Esophagus squamous epithelium (tissue), 5 donors: ENCODE results near the gene SPATA46. TPM values are rescaled to one million over a fixed set of nuclear protein-coding genes. Genes with fewer than 3 reads are reported as not detected.

ENCODE experiments used
- DNase-seq: peaks from one replicate; lab custom pipeline; 2025; lab: John Stamatoyannopoulos, UW
- H3K27ac ChIP-seq, 4 donors: fragments of 200-600 bp; sonication (generic); one replicate each; pipeline ENCODE4 v1.5.1; 2016 to 2019; ENCODE audit warnings: mild to moderate bottlenecking in 1 of 4
- H3K27me3 ChIP-seq, 4 donors: fragments of 200-600 bp; sonication (generic); 1 replicate in 3 of 4; 2 replicates in 1 of 4; pipeline versions ENCODE4 v1.5.1 to v1.6.0; 2017 to 2021; ENCODE audit warnings: antibody characterized with exemption in 1 of 4
- H3K36me3 ChIP-seq, 3 donors: fragments of 200-600 bp; sonication (generic); one replicate each; pipeline ENCODE4 v1.5.1; 2016 to 2019
- H3K4me1 ChIP-seq, 3 donors: fragments of 200-600 bp; sonication (generic); one replicate each; pipeline ENCODE4 v1.5.1; 2017 to 2019
- H3K4me3 ChIP-seq, 4 donors: fragments of 200-600 bp; sonication (generic); 1 replicate in 3 of 4; 2 replicates in 1 of 4; pipeline ENCODE4 v1.5.1; 2016 to 2019; ENCODE audit warnings: mild to moderate bottlenecking in 2 of 4, moderate library complexity in 1 of 4
- H3K9me3 ChIP-seq, 3 donors: fragments of 200-600 bp; sonication (generic); one replicate each; pipeline ENCODE4 v1.5.1; 2016 to 2019
- POLR2A ChIP-seq, 4 donors: fragments of 450-650 bp; IDR thresholded peaks; one replicate each; pipeline ENCODE4 v1.6.1; 2017; ENCODE audit warnings: antibody characterized with exemption in 4 of 4, mild to moderate bottlenecking in 4 of 4, moderate library complexity in 3 of 4
- WGBS, 2 donors: methylation state at CpG; one replicate each; pipeline ENCODE4 v1.1.5; 2018; 5-methylcytosine and 5-hydroxymethylcytosine counted together
- intact Hi-C: fragments of 100-400 bp; cut with DNase I; formaldehyde crosslinking; loops from one replicate; pipeline ENCODE4 v1.15.0; 2022
- small RNA-seq, 4 donors: library from RNA; depleted of rRNA; stranded (forward); fragments of <200 nt; gene quantifications; one replicate each; pipeline ENCODE3, GENCODE V24; 2016
- total RNA-seq, 4 donors: library from RNA; depleted of rRNA; stranded (reverse); fragments of >200 nt; gene quantifications; one replicate each; pipeline ENCODE4 v1.1.0, GENCODE V29; 2016
- TF ChIP-seq, protein P1 (sequence below), 6 experiments: fragments of 450-650 bp in 4 of 6; fragments of 200-600 bp in 2 of 6; sonication (generic) in 2 of 6; IDR thresholded peaks; one replicate each; pipeline ENCODE4 v1.5.1; 2016 to 2019; ENCODE audit warnings: antibody characterized with exemption in 6 of 6, mild to moderate bottlenecking in 4 of 6, moderate library complexity in 4 of 6
- donor health status: DM: yes; HTN: yes; CAD: no.

The SPATA46 gene
- total RNA-seq, 4 donors from 2014 or later: not detected

- Histone ChIP-seq H3K9me3 (no peaks in the 10 kb centered on the region), H3K27me3 (no peaks in the 10 kb centered on the region), H3K4me3 (no peak overlapping the region), H3K4me1 (peaks cover 0 to 3% (median 0%) of the 10 kb centered on the region in 3 donors), H3K27ac (no peak overlapping the region), H3K36me3 (no peaks in the 10 kb centered on the region)
- TF ChIP-seq, protein P1, sequence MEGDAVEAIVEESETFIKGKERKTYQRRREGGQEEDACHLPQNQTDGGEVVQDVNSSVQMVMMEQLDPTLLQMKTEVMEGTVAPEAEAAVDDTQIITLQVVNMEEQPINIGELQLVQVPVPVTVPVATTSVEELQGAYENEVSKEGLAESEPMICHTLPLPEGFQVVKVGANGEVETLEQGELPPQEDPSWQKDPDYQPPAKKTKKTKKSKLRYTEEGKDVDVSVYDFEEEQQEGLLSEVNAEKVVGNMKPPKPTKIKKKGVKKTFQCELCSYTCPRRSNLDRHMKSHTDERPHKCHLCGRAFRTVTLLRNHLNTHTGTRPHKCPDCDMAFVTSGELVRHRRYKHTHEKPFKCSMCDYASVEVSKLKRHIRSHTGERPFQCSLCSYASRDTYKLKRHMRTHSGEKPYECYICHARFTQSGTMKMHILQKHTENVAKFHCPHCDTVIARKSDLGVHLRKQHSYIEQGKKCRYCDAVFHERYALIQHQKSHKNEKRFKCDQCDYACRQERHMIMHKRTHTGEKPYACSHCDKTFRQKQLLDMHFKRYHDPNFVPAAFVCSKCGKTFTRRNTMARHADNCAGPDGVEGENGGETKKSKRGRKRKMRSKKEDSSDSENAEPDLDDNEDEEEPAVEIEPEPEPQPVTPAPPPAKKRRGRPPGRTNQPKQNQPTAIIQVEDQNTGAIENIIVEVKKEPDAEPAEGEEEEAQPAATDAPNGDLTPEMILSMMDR (IDR thresholded peaks at IDR 0.05): no peak
- TF ChIP-seq POLR2A (IDR thresholded peaks at IDR 0.05): no peak
- 63 to 70% methylated on average over 1 of the region's 1 CpG for WGBS, 2 donors
- DNase-seq: no peak
- intact Hi-C loops: no loop called here
These were observed 48.9 kb downstream of the SPATA46 start for GRCh38 chr1:162327788-162328165.

GRCh38 chr1:162327144-162327787, 49.4 kb downstream of the SPATA46 start:
- Histone ChIP-seq H3K4me3 (no peak overlapping the region), H3K27me3 (no peaks in the 10 kb centered on the region), H3K27ac (no peak overlapping the region), H3K9me3 (no peaks in the 10 kb centered on the region), H3K36me3 (no peaks in the 10 kb centered on the region), H3K4me1 (peaks cover 0 to 3% (median 0%) of the 10 kb centered on the region in 3 donors)
- intact Hi-C loops: no loop called here
- WGBS, 2 donors: 73 to 82% methylated on average over 2 of the region's 2 CpGs
- TF ChIP-seq POLR2A (IDR thresholded peaks at IDR 0.05): no peak
- TF ChIP-seq, protein P1 (IDR thresholded peaks at IDR 0.05): no peak
- DNase-seq: no peak

DNA sequence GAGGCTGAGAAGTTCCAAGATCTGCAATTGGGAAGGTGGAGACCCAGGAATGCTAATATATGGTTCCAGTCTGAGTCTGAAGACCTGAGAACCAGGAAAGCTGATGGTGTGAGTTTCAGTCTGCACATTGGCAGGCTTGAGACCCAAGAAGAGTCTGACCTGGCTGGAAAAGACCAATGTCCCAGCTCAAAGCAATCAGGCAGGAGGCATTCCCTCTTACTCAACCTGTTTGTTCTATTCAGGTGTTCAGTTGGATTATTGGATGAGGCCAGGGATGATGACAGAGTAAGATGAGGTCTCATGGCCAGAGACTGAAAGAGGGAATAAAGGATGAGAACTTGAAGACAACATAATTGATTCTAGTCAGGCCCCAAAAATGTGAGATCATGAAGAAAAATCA, 50.1 kb downstream of the SPATA46 start:
- Histone ChIP-seq H3K4me3 (no peak overlapping the region), H3K36me3 (no peaks in the 10 kb centered on the region), H3K9me3 (no peaks in the 10 kb centered on the region), H3K4me1 (peaks cover 0 to 3% (median 0%) of the 10 kb centered on the region in 3 donors), H3K27ac (no peak overlapping the region), H3K27me3 (no peaks in the 10 kb centered on the region)
- no peak for TF ChIP-seq POLR2A (IDR thresholded peaks at IDR 0.05)
- TF ChIP-seq, protein P1 (IDR thresholded peaks at IDR 0.05): no peak
- intact Hi-C loops: no loop called here
- DNase-seq: no peak

- no peak for DNase-seq
- Histone ChIP-seq H3K9me3 (no peaks in the 10 kb centered on the region), H3K27me3 (no peaks in the 10 kb centered on the region), H3K36me3 (no peaks in the 10 kb centered on the region), H3K4me3 (no peak overlapping the region), H3K4me1 (peaks cover 0 to 11% (median 3%) of the 10 kb centered on the region in 3 donors), H3K27ac (no peak overlapping the region)
- intact Hi-C loops: no loop called here
- WGBS, 2 donors: 78 to 86% methylated on average over 2 of the region's 2 CpGs
- TF ChIP-seq POLR2A (IDR thresholded peaks at IDR 0.05): no peak
- TF ChIP-seq, protein P1 (IDR thresholded peaks at IDR 0.05): no peak
These were observed 52.3 kb downstream of the SPATA46 start for GRCh38 chr1:162324396-162324795.

Small RNA genes lying within 50 kb of the gene (small RNA-seq; reads per million reads assigned to genes)
- 0 reads per million in 4 donors for gene MIR556
- 0 reads per million in 4 donors for gene RNA5SP61

Other genes starting within 250 kb of the SPATA46 start
- gene C1orf226, start 4.9 kb upstream of the SPATA46 start, total RNA-seq: 1 to 10 TPM; 1.7 to 5.3 (median 3.6) TPM
- 1 to 10 TPM in 1 of 4 donors, under 1 TPM in 3; 0.57 to 2.7 (median 0.78) TPM for gene SH2D1B, start 35.3 kb upstream of the SPATA46 start, total RNA-seq
- gene UHMK1, start 121.0 kb upstream of the SPATA46 start, total RNA-seq: 10 to 100 TPM; 24.8 to 42.6 (median 34.7) TPM
- gene UAP1, start 184.9 kb upstream of the SPATA46 start, total RNA-seq: 10 to 100 TPM; 36.4 to 64.3 (median 49.3) TPM